ENCODE measurements around the gene GSTM2.
A peak's percentile ranks its signal among the peaks of the same experiment; 100 is the strongest.

Gene GSTM2

DNA sequence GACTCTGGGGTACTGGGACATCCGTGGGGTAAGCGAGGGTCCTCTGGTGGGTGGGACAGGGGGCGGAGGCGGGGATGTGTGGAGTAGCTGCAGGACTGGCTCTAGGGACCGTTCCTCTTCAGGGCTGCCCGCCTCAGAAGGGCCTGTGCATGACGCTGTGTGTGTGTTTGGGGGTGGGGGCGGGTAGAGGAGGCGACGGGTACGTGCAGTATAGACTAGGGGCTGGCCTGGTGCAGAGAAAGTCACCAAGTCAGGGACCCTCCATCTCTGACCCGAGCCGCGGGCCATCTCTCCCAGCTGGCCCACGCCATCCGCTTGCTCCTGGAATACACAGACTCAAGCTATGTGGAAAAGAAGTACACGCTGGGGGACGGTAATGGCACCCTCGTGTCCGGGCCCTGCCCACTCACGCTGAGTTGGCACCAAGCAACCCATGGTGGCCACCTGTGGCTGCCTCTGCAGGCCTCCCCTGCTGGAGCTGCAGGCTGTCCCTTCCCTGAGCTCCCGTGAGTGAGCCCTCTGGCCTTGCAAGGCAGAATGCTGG lies 44.5 kb downstream of the GSTM2 start:
- TF ChIP-seq, protein P1, sequence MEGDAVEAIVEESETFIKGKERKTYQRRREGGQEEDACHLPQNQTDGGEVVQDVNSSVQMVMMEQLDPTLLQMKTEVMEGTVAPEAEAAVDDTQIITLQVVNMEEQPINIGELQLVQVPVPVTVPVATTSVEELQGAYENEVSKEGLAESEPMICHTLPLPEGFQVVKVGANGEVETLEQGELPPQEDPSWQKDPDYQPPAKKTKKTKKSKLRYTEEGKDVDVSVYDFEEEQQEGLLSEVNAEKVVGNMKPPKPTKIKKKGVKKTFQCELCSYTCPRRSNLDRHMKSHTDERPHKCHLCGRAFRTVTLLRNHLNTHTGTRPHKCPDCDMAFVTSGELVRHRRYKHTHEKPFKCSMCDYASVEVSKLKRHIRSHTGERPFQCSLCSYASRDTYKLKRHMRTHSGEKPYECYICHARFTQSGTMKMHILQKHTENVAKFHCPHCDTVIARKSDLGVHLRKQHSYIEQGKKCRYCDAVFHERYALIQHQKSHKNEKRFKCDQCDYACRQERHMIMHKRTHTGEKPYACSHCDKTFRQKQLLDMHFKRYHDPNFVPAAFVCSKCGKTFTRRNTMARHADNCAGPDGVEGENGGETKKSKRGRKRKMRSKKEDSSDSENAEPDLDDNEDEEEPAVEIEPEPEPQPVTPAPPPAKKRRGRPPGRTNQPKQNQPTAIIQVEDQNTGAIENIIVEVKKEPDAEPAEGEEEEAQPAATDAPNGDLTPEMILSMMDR (IDR thresholded peaks at IDR 0.05; ENCODE audit: unreplicated experiment in 3 of 3), result no peak
- Mint-ChIP-seq H3K27ac (no peak overlapping the region), H3K9me3 (peaks cover 18% of the 10 kb centered on the region), H3K36me3 (ENCODE audit: low read depth) (peaks cover 17% of the 10 kb centered on the region), H3K4me1 (peaks cover 13% of the 10 kb centered on the region), H3K4me3 (no peak overlapping the region), H3K27me3 (ENCODE audit: low read depth) (peaks cover 8% of the 10 kb centered on the region)

DNA sequence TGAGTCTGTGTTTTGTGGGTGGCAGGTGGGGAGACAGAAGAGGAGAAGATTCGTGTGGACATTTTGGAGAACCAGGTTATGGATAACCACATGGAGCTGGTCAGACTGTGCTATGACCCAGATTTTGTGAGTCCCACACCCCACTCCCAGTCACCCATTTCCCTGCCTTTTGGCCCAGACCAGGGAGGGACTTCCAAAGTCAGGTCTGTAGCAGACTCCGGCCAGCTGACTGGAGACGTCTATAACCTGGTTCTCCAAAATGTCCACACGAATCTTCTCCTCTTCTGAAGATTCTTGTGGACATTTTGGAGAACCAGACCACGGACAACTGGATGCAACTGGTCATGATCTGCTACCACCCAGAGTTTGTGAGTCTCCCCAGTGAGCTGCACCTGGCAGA lies 45.8 kb downstream of the GSTM2 start:
- H3K4me1 Mint-ChIP-seq, result peaks cover 25% of the 10 kb centered on the region
- peaks cover 11% of the 10 kb centered on the region for H3K9me3 Mint-ChIP-seq
- H3K27ac Mint-ChIP-seq, result no peak overlapping the region
- no peak overlapping the region for H3K4me3 Mint-ChIP-seq
- H3K36me3 Mint-ChIP-seq (ENCODE audit: low read depth), result peaks cover 8% of the 10 kb centered on the region
- TF ChIP-seq, protein P1 (IDR thresholded peaks at IDR 0.05; ENCODE audit: unreplicated experiment in 3 of 3), result no peak
- peaks cover 13% of the 10 kb centered on the region for H3K27me3 Mint-ChIP-seq (ENCODE audit: low read depth)

DNA sequence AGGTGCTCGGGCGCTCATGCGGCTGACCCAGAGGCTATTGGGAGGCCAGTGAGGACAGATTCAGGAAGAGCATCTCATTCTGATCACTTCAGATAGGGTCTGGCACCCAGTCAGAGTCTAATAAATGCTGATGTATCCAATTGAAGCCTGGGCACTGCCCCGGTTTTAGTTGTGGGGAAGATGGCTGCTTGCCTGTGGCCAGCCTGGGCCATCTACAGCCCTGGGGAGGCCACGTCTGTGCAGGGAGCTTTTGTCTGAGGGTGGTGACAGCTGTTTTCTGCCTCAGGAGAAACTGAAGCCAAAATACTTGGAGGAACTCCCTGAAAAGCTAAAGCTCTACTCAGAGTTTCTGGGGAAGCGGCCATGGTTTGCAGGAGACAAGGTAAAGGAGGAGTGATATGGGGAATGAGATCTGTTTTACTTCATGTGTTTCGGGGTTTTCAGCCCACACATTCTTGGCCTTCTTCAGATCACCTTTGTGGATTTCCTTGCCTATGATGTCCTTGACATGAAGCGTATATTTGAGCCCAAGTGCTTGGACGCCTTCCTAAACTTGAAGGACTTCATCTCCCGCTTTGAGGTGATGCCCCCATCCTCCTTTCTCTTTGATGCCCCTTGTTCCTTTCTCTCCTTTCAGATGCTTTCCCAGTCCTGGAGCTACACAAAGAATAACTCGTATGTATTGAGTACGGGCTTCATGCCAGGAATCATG lies 47.0 kb downstream of the GSTM2 start:
- no peak overlapping the region for H3K4me3 Mint-ChIP-seq
- H3K36me3 Mint-ChIP-seq (ENCODE audit: low read depth), result no peaks in the 10 kb centered on the region
- peaks cover 25% of the 10 kb centered on the region for H3K4me1 Mint-ChIP-seq

DNA sequence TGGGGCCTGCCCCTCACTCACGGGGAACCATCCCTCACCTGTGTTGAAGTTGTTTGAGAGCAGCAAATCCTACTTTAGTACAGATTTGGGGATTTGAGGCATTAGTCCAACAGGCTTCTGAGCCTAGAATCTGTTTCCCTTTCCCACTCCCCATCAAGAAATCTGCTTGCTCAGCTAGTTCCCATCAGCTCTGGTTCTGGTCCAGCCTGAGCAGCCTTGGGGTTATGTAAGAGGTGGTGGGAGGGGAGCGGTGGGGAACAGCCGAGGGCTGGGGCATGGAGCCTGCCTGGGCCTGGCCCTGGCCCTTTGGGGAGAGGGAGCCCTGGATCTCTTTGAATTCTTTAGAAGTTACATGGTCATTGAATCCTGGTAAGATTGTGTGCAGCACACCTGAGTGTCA lies 48.3 kb downstream of the GSTM2 start:
- peaks cover 4% of the 10 kb centered on the region for H3K9me3 Mint-ChIP-seq
- no peak overlapping the region for H3K4me3 Mint-ChIP-seq
- H3K36me3 Mint-ChIP-seq (ENCODE audit: low read depth), result no peaks in the 10 kb centered on the region
- TF ChIP-seq, protein P1 (IDR thresholded peaks at IDR 0.05; ENCODE audit: unreplicated experiment in 3 of 3), result no peak
- H3K27ac Mint-ChIP-seq, result peak overlapping the region in 1 of 3 experiments; percentile 33
- peaks cover 13% of the 10 kb centered on the region for H3K27me3 Mint-ChIP-seq (ENCODE audit: low read depth)
- H3K4me1 Mint-ChIP-seq, result peaks cover 25% of the 10 kb centered on the region

More for the DNA sequence above, 47.0 kb downstream of the GSTM2 start:
- TF ChIP-seq, protein P1 (IDR thresholded peaks at IDR 0.05; ENCODE audit: unreplicated experiment in 3 of 3), result no peak
- H3K27ac Mint-ChIP-seq, result peak overlapping the region in 1 of 3 experiments; percentile 2
- peaks cover 4% of the 10 kb centered on the region for H3K9me3 Mint-ChIP-seq
- peaks cover 13% of the 10 kb centered on the region for H3K27me3 Mint-ChIP-seq (ENCODE audit: low read depth)

DNA sequence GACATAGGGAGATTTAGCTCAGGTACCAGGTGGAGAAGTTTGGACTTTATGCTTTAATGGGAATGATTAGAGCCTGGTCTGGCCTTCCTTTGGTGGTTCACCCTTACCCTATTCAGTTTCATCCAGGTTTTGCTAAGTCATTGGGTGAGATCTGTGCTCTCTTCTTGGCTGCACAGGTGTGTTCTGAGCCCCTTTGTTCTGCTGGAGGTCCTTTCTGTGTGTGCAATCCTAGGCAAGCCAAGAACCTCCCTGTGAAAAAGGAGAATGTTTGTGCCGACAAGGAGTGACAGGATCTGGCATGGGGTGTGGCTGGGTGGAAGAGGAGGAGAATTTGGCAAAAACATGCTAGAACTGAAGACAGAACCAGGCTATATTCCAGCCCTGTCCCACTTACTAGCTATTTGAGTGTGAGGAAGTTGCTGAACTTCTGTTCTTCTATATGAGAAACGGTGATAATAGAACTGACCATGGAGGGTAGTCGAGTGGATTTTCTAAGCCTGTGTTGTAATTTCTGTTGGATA lies 48.8 kb downstream of the GSTM2 start:
- H3K9me3 Mint-ChIP-seq, result peaks cover 4% of the 10 kb centered on the region
- H3K27ac Mint-ChIP-seq, result no peak overlapping the region
- H3K36me3 Mint-ChIP-seq (ENCODE audit: low read depth), result no peaks in the 10 kb centered on the region
- H3K4me1 Mint-ChIP-seq, result peaks cover 25% of the 10 kb centered on the region
- H3K27me3 Mint-ChIP-seq (ENCODE audit: low read depth), result peaks cover 13% of the 10 kb centered on the region
- TF ChIP-seq, protein P1 (IDR thresholded peaks at IDR 0.05; ENCODE audit: unreplicated experiment in 3 of 3), result no peak
- no peak overlapping the region for H3K4me3 Mint-ChIP-seq

All from nephron (organoid).